Measurements from ENCODE around the gene NYNRIN.

- TF ChIP-seq POLR2AphosphoS5 (IDR thresholded peaks at IDR 0.05; ENCODE audit: low read depth, low read length) (no peak), POLR2A (IDR thresholded peaks at IDR 0.05; ENCODE audit: low read depth, low read length) (no peak)
Measured at GRCh38 chr14:24465805-24466204, 67.0 kb downstream of the NYNRIN start.
